ENCODE results near the gene WDR33.

DNA sequence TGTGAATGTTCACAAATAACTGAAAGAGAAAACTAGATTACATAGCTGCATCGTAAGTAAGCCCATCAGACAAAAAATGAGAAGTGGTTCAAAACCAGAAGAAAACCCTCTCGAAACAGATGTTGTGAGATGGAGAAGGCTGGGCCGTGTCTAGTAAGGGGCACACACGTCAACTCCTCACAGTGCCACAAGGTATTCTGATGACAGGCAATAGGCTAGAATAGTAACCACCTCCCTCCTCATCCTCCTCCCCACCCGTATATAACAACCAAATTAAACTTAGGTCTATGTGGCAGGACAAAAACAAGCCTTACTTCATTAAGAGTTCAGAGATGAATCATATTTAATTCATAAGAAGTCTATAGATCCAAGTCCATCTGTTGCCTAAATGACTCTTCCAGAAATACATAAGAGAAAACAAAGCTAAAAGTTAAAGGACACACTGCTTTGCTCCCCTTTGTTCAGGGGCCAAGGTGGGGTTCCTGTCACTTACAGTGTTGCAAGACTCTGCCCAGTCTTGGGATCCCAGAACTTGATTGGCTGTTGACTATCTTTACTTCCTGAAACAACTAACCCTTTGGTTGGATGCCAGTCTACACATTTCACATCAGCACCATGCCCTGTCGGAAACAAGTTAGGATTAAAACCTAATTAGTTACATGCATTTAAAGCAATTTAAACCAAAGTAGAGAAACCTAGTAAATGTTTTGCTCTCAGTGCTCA lies 84.7 kb downstream of the WDR33 start:
- no peak for TF ChIP-seq CTCF (conservative IDR thresholded peaks at IDR 0.05)
- no peak for TF ChIP-seq ZFX (IDR thresholded peaks at IDR 0.05)
